IMR-90 (cell line): ENCODE measurements around the gene ASXL1.
"Not testable (repeated sequence)": the region's sequence is repeated elsewhere in the genome, so short reads cannot be mapped to it uniquely, and the experiment has no call there.

Experiments used
- RCOR1 ChIP-seq: IDR thresholded peaks from 2 replicates; pipeline ENCODE4 v1.6.1; 2012; ENCODE audit warnings: mild to moderate bottlenecking, low read length, improper control_type of control experiment; ENCODE audit not compliant: insufficient replicate concordance
- TF ChIP-seq, protein P1 (sequence below): conservative IDR thresholded peaks from 2 replicates; pipeline ENCODE4 v1.5.1; 2012; ENCODE audit warnings: mild to moderate bottlenecking, low read depth, low read length, improper control_type of control experiment

DNA sequence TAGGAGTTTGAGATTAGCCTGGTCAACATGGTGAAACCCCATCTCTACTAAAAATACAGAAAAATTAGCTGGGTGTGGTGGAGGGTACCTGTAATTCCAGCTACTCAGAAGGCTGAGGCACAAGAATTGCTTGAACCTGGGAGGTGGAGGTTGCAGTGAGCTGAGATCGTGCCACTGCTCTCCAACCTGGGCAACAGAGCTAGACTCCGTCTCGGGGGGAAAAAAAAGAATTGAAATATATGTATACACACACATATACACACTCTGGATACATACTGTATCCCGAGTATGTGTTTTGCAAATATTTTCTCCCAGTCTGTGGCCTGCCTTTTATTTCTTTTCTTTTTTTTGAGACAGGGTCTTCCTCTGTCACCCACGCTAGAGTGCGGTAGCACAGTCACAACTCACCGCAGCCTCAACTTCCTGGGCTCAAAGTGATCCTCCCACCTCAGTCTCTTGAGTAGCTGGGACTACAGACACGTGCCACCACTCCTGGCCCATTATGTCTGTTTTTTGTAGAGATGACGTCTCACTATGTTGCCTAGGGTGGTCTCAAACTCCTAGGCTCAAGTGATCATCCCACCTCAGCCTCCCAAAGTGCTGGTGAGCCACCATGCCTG, 49.1 kb downstream of the ASXL1 start:
- TF ChIP-seq, protein P1, sequence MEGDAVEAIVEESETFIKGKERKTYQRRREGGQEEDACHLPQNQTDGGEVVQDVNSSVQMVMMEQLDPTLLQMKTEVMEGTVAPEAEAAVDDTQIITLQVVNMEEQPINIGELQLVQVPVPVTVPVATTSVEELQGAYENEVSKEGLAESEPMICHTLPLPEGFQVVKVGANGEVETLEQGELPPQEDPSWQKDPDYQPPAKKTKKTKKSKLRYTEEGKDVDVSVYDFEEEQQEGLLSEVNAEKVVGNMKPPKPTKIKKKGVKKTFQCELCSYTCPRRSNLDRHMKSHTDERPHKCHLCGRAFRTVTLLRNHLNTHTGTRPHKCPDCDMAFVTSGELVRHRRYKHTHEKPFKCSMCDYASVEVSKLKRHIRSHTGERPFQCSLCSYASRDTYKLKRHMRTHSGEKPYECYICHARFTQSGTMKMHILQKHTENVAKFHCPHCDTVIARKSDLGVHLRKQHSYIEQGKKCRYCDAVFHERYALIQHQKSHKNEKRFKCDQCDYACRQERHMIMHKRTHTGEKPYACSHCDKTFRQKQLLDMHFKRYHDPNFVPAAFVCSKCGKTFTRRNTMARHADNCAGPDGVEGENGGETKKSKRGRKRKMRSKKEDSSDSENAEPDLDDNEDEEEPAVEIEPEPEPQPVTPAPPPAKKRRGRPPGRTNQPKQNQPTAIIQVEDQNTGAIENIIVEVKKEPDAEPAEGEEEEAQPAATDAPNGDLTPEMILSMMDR: not testable (repeated sequence)
- TF ChIP-seq RCOR1: not testable (repeated sequence)
